ENCODE measurements around the gene ERFE.

ERFE gene

DNA sequence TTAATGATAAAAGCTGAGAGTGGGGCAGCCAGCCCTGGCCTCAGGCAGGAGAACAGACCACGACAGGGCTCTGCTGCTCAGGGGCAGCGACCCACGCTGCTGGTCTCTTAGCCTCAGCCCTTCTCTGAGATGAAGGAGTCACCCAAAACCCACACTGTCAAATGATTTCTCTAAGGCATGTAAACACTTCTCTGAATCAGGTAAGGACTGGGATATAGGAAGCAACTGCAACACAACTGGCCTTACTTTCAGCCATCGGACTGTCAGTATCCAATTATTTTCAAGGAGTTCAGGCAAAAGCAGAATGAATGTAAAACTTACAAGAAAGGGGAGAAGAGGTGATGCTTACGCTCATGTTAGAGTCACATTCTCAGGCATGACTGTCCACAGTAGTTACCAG, 21.8 kb downstream of the ERFE start:
- TF ChIP-seq, protein P1, sequence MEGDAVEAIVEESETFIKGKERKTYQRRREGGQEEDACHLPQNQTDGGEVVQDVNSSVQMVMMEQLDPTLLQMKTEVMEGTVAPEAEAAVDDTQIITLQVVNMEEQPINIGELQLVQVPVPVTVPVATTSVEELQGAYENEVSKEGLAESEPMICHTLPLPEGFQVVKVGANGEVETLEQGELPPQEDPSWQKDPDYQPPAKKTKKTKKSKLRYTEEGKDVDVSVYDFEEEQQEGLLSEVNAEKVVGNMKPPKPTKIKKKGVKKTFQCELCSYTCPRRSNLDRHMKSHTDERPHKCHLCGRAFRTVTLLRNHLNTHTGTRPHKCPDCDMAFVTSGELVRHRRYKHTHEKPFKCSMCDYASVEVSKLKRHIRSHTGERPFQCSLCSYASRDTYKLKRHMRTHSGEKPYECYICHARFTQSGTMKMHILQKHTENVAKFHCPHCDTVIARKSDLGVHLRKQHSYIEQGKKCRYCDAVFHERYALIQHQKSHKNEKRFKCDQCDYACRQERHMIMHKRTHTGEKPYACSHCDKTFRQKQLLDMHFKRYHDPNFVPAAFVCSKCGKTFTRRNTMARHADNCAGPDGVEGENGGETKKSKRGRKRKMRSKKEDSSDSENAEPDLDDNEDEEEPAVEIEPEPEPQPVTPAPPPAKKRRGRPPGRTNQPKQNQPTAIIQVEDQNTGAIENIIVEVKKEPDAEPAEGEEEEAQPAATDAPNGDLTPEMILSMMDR (IDR thresholded peaks at IDR 0.05; ENCODE audit: low read depth, low read length, missing control alignments): no peak
- no peak overlapping the region for H3K4me3 ChIP-seq (ENCODE audit: low read depth, low read length)
- no peak for DNase-seq (ENCODE audit: low read depth)
- in situ Hi-C loops (cut with HindIII; ENCODE audit: low sequenced_read_pairs): no loop called here

- DNase-seq (ENCODE audit: low read depth): no peak
- H3K4me3 ChIP-seq (ENCODE audit: low read depth, low read length): no peak overlapping the region
- TF ChIP-seq, protein P1 (IDR thresholded peaks at IDR 0.05; ENCODE audit: low read depth, low read length, missing control alignments): no peak
- in situ Hi-C loops (cut with HindIII; ENCODE audit: low sequenced_read_pairs): no loop called here
These were observed 23.6 kb downstream of the ERFE start for GRCh38 chr2:238182362-238182761.

DNA sequence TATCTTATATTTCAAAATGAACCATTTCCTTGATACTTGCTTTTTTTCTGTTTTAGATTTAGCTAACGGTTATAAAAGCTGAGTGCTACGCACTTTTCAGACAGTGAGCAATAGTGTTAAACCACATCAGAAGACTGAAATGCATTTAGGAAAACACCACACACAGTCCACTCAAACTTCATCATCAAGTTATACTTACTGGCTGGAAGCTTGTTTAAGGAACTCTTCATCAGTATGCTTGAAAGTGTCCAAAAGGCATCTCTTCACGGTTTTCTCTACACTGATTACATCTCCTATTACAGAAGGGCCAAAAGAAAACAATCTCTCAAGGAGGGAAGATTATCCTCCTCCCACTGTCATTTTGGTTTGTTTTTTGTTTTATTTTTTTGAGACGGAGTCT, 25.1 kb downstream of the ERFE start:
- DNase-seq (ENCODE audit: low read depth): no peak
- no peak overlapping the region for H3K4me3 ChIP-seq (ENCODE audit: low read depth, low read length)
- TF ChIP-seq, protein P1 (IDR thresholded peaks at IDR 0.05; ENCODE audit: low read depth, low read length, missing control alignments): no peak
- in situ Hi-C loops (cut with HindIII; ENCODE audit: low sequenced_read_pairs): no loop called here

DNA sequence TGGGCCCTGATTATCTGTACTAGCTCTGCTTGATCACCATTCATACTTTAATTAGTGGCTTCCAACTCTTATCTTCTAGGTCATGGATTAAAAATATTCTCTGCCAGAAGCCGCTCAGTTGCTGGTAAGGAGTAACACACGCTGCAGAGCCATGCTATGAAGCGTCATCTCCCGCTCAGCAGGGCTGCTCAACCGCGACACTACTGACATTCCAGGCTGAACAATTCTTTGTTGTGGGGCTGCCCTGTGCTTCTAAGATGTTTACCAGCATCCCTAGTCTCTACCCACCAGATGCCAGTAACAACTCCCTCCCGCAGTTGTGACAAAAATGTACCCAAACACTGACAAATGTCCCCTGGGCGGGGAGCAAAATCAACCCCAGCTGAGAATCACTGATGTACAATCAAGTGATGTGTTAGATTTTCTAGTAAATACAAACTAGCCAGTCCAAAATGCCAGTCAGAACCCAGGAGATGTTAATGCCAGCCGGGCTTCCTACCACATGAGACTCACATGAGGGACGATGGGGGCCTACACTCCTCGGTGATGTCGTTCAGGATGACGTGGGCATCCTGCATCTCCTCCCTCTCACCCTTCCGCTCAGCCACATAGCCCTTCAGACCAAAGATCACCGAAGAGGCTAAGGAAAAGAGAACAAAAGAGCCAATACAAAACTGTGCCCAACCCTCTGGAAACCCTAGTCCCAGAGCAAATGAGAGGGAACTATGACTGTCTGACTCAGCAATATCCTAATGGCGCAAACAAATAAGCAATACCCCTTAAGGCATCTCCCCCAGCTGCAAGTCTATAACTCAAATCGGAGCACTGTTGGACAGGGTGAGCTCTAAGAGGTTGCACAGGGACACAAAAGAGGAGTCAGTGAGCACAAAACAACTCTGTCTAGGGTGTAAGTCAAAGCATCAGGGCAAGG, 29.1 kb downstream of the ERFE start:
- TF ChIP-seq, protein P1 (IDR thresholded peaks at IDR 0.05; ENCODE audit: low read depth, low read length, missing control alignments): no peak
- no peak overlapping the region for H3K4me3 ChIP-seq (ENCODE audit: low read depth, low read length)
- in situ Hi-C loops (cut with HindIII; ENCODE audit: low sequenced_read_pairs): no loop called here
- no peak for DNase-seq (ENCODE audit: low read depth)

- H3K4me3 ChIP-seq (ENCODE audit: low read depth, low read length): no peak overlapping the region
- no peak for DNase-seq (ENCODE audit: low read depth)
- in situ Hi-C loops (cut with HindIII; ENCODE audit: low sequenced_read_pairs): no loop called here
- TF ChIP-seq, protein P1 (IDR thresholded peaks at IDR 0.05; ENCODE audit: low read depth, low read length, missing control alignments): no peak
These were observed 31.7 kb downstream of the ERFE start for GRCh38 chr2:238190445-238190844.

GRCh38 chr2:238202326-238203093, 43.7 kb downstream of the ERFE start:
- H3K4me3 ChIP-seq (ENCODE audit: low read depth, low read length): peak overlapping the region; percentile 70
- in situ Hi-C loops (cut with HindIII; ENCODE audit: low sequenced_read_pairs): no loop called here
- TF ChIP-seq, protein P1 (IDR thresholded peaks at IDR 0.05; ENCODE audit: low read depth, low read length, missing control alignments): no peak
- DNase-seq (ENCODE audit: low read depth): no peak
